ENCODE results near the gene REPIN1.

- no peak for TF ChIP-seq POLR2A (IDR thresholded peaks at IDR 0.05)
- no peak for TF ChIP-seq CTCF (IDR thresholded peaks at IDR 0.05 in 4 of 5, conservative IDR thresholded peaks at IDR 0.05 in 1 of 5)
Measured at GRCh38 chr7:150406567-150407421, 38.2 kb downstream of the REPIN1 start.

Measured in gastrocnemius medialis (tissue), 4 donors.